GM19351 (cell line): ENCODE measurements around the gene MYO5A.

Experiments
- ATAC-seq: cut with Tn5 transposase; IDR thresholded peaks from one replicate; pipeline ENCODE4 v1.9.1; 2021; ENCODE audit warnings: mild to moderate bottlenecking, moderate library complexity; ENCODE audit not compliant: unreplicated experiment

Gene MYO5A

GRCh38 chr15:52263563-52264282 lies 265.0 kb downstream of the MYO5A start:
- no peak for ATAC-seq

DNA sequence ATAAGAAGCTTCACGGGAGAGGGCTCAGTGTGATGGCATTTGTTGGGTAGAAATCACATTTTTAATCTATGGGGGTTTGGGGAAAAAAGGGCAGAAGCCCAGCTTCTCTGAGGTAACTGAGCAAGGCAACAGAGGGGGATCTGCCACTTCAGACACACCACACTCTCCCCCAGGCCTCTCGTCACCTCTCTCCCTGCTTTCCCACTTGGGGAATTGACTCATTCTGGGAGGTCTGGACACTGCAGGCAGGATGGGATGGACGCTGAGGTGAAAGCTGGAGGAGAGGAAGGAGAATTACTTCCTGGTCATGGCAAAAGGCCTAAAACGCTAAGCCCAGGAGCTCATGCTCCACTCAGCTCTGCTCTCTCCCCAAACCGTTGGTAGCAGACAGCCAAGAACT lies 266.3 kb downstream of the MYO5A start:
- ATAC-seq = no peak

- ATAC-seq = peak; percentile 100
Measured at GRCh38 chr15:52261498-52262242, 267.0 kb downstream of the MYO5A start.

DNA sequence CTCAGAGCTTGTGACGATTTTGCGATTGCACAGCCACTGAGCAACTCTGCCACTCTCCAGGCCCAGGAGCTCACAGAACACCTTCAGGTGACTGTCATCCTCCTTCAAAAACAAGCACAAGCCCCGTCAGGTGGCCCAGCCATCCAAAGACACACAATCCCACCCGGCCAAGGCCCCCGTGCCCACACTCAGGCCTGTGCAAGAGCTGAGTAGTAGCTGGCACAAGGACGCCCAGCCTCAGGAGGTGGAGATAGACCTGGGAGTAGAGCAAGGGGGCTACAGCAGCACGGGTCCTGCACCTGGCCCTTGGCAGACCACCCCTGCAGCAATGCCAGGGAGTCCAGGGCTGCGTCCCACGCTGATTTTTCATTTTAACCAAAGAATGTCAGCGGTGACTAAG lies 267.7 kb downstream of the MYO5A start:
- no peak for ATAC-seq

DNA sequence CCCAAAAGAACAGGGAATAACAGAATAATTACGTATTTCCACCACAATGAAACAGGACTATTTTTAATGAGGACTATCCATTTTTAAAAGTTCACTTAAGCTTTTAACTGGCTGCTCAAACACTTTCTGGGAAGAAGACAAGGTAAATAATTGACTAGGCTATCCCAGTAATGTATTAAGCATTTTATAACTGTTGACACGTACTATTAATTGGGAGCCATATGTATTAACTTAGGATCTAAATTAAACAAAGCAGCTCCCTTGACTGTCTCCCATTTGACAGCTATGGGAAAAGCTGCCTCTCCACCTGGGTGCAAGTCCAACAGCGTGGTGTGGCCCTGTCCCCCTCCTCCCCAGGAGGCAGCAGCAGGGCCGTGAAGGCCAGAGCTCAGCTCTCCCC lies 269.2 kb downstream of the MYO5A start:
- no peak for ATAC-seq

DNA sequence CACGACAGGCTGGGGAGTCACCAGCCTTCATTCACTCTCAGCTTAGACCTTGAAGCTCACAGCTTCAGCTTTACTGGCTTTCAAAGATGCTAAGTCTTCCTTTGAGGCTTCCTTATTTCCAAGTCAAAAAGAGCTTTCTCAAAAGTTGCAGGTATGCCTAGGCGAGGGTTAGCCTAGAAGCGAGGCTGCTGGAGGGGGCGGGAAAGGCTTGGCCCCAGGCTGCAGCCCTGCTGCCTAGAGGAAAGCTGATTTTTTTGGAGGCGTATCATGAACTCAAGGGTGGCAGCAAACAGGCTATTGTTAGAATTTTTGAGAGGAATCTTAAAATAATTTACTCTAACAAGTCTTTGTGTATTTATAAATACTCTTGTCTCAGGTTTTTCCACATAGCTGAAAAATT lies 270.2 kb downstream of the MYO5A start:
- ATAC-seq = no peak

GRCh38 chr15:52257734-52258062 lies 271.0 kb downstream of the MYO5A start:
- ATAC-seq = no peak
